Inflammatory macrophage (primary cell): ENCODE results near the gene SPANXN3.
"Not testable (repeated sequence)": the region's sequence is repeated elsewhere in the genome, so short reads cannot be mapped to it uniquely, and the experiment has no call there.

Experiments
- DNase-seq, 2 donors: peaks; one replicate each; pipeline ENCODE4 v3.0.0-alpha.2; 2020 to 2022
- total RNA-seq, 18 experiments: gene quantifications; one replicate each; lab custom pipeline; 2026; ENCODE audit warnings: mixed read lengths in 6 of 18, inconsistent platforms in 2 of 18; lab: John Stamatoyannopoulos, UW

The SPANXN3 gene
- total RNA-seq = 0 to 0.03 (median 0) reads per million in 18 experiments

GRCh38 chrX:143517375-143517774 lies at the start of gene SPANXN3:
Gene SPANXN3 (minus strand): TSS chrX:143517475. CDS start chrX:143517391, 84 bp downstream.
- not testable (repeated sequence) for DNase-seq

- no peak for DNase-seq
These were observed 18.9 kb upstream of the SPANXN3 start for GRCh38 chrX:143536176-143536575.

- DNase-seq = not testable (repeated sequence)
These were observed 15.1 kb downstream of the SPANXN3 start for GRCh38 chrX:143502196-143502595.

DNA sequence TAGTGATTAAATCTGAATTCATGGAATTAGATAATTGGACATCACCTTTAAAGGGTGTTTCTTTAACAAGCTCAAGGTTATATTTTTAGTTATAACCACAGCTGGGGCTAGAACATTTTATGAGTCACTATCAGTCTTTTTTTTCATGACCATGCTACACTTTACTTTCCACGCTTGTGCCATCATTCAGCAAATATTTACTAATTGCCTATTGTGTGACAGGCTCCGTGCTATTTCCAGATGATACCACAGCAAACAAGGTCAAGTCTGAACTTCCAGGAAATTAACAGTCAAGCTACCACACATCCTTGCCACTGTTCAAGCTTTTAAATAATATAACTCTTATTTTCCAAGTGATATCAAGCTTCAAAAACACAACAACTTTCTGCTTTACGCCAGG lies 16.5 kb downstream of the SPANXN3 start:
- no peak for DNase-seq

GRCh38 chrX:143486105-143486504 lies 31.2 kb downstream of the SPANXN3 start:
- DNase-seq = no peak

- DNase-seq = no peak
These were observed 40.5 kb downstream of the SPANXN3 start for GRCh38 chrX:143476751-143477150.

GRCh38 chrX:143472347-143472938 lies 44.8 kb downstream of the SPANXN3 start:
- no peak for DNase-seq

GRCh38 chrX:143466130-143466529 lies 51.1 kb downstream of the SPANXN3 start:
- DNase-seq = no peak

GRCh38 chrX:143462696-143463095 lies 54.6 kb downstream of the SPANXN3 start:
- DNase-seq = no peak

- no peak for DNase-seq
These were observed 55.7 kb downstream of the SPANXN3 start for GRCh38 chrX:143461606-143462005.
